Ishikawa (cell line): ENCODE data around the gene PRPF6.

ENCODE experiments used
- CEBPB ChIP-seq: IDR thresholded peaks from 2 replicates; pipeline ENCODE4 v1.6.1; 2012
- EGR1 ChIP-seq: IDR thresholded peaks from 2 replicates; pipeline ENCODE4 v1.6.1; 2012
- EP300 ChIP-seq: IDR thresholded peaks from 2 replicates; pipeline ENCODE4 v1.6.1; 2012; ENCODE audit warnings: borderline replicate concordance
- FOXM1 ChIP-seq: IDR thresholded peaks from 2 replicates; pipeline ENCODE4 v1.6.1; 2012; ENCODE audit warnings: low read depth, borderline replicate concordance
- RAD21 ChIP-seq: IDR thresholded peaks from 2 replicates; pipeline ENCODE4 v1.6.1; 2012; ENCODE audit warnings: low read depth
- TAF1 ChIP-seq: IDR thresholded peaks from 2 replicates; pipeline ENCODE4 v1.6.1; 2012; ENCODE audit warnings: low read depth, mild to moderate bottlenecking
- TCF12 ChIP-seq: IDR thresholded peaks from 2 replicates; pipeline ENCODE4 v1.6.1; 2012; ENCODE audit warnings: low read depth
- TEAD4 ChIP-seq: IDR thresholded peaks from 2 replicates; pipeline ENCODE4 v1.6.1; 2012
- USF1 ChIP-seq: IDR thresholded peaks from 2 replicates; pipeline ENCODE4 v1.6.1; 2012
- ZBTB7A ChIP-seq: IDR thresholded peaks from 2 replicates; pipeline ENCODE4 v1.6.1; 2012; ENCODE audit warnings: low read depth

- TF ChIP-seq FOXM1 (no peak), EGR1 (no peak), TEAD4 (no peak), USF1 (no peak), CEBPB (no peak), TAF1 (no peak), EP300 (no peak), ZBTB7A (no peak), TCF12 (no peak), RAD21 (no peak)
These were observed 571 bp upstream of the PRPF6 start for GRCh38 chr20:63980317-63980805.
